GM10266 (cell line): Measurements from ENCODE around the gene NFATC2.

Source experiments
- DNase-seq: peaks from one replicate; pipeline ENCODE4 v3.0.0; 2012; ENCODE audit errors: extremely low spot score
- TF ChIP-seq, protein P1 (sequence below): IDR thresholded peaks from 2 replicates; pipeline ENCODE4 v1.5.1; 2012; ENCODE audit warnings: mild to moderate bottlenecking, low read depth; ENCODE audit not compliant: control insufficient read depth, insufficient read depth; ENCODE audit errors: missing control alignments

NFATC2 gene

DNA sequence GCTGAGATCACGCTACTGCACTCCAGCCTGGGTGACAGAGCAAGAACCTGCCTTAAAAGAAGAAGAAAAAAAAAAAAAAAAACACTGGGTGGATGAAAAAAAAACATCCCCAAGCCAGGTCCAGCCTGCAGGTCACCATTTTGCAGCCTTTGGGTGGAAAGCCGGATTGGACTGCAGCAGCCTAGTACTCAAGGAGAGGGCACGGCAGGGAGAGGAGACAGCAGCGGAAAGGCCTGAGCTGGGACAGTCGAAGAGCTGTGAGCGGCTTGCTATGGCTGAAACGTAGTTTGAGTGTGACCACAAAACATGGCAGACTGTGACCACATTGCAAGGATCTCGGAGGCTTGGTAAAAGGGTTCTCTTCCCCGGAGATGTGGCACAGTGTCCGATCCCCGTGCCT is 173.0 kb downstream of the NFATC2 start:
- TF ChIP-seq, protein P1, sequence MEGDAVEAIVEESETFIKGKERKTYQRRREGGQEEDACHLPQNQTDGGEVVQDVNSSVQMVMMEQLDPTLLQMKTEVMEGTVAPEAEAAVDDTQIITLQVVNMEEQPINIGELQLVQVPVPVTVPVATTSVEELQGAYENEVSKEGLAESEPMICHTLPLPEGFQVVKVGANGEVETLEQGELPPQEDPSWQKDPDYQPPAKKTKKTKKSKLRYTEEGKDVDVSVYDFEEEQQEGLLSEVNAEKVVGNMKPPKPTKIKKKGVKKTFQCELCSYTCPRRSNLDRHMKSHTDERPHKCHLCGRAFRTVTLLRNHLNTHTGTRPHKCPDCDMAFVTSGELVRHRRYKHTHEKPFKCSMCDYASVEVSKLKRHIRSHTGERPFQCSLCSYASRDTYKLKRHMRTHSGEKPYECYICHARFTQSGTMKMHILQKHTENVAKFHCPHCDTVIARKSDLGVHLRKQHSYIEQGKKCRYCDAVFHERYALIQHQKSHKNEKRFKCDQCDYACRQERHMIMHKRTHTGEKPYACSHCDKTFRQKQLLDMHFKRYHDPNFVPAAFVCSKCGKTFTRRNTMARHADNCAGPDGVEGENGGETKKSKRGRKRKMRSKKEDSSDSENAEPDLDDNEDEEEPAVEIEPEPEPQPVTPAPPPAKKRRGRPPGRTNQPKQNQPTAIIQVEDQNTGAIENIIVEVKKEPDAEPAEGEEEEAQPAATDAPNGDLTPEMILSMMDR = no peak
- DNase-seq = no peak

DNA sequence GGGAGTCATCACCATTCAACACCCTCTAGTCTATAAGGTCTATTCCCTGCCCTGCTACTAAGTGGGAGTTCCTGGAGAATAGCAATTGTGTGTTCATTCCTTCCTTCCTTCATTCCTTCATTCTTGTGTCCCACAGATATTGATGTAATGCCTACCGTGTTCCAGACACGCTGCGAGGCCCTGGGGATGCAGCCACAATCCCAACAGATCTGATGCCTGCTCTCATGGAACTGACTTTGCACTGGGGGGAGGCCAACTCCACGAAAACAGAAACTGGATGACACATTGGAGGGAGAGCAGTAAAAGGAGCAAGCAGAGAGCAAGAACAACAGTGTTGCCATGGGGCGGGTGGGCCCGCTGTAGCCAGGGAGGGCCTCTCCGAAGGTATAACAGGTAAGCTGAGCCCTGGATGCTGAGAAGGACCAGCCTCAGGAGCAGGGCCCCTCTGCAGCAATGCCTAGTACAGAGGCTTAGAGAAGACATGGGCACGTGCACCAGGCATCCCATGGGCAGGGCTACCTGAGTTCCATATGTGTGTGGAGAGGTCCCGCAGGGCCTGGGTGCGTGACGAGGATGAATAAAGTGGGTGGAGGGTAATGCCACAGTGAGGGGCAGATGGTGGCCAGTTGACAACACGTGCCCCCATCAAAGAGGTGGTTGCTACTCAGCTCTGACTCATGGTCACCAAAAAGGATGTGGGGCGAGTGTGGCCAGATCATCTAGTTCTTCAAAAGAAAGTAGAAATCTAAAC is 173.9 kb downstream of the NFATC2 start:
- TF ChIP-seq, protein P1 = no peak
- DNase-seq = no peak

DNA sequence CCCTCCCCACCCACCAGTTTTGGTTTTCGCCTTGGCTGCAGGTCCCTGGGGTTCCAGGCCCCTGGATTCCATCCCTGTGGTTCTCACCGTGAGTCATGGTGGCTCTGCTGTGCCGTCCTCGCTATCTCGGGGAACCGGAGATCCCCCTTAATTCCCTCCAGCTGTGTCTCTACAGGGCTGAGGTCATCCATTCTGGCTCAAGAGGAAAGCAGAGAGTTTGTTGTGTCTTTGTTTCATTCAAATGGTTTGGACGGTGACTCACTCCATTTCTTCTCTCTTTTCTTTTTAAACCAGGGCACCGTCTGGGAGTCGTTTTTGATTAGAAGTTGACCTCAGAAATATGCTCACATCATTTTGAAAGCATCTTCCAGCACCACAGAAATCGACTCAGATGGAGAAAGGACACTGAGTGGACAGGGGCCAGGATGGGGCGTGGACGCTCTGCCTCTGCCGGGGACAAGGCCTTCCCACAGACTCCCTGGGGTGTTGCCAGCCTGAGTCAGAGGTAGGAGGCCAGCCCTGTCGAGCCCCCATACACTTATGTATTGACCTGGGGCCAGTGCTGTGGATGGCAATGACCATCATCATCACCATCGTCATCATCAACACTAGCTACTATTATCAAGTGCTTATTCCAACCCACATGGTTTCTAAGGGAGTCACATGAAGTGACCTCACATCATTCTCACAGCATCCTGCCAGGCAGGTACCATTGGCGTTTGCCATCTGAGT is 176.2 kb downstream of the NFATC2 start:
- no peak for DNase-seq
- TF ChIP-seq, protein P1 = no peak

DNA sequence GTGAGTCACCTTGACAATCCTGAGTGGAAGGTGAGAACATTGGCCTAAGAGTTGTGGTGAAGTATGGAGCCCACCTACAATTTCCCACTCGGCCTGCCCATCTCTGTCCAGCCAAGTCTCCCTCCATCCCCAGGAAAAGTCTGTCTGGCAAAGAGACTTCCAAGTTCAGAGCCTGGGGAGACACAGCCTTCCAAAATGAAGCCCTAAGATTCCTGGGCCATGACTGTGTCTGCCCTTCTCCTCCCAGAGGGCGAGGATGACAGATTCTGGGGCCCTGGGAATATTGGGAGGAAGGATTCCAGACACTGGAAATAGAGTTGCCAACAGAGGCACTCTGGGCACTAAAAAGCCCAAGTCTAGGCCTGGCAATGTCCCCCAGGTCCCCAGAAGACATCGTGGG is 176.8 kb downstream of the NFATC2 start:
- DNase-seq = no peak
- TF ChIP-seq, protein P1 = no peak

DNA sequence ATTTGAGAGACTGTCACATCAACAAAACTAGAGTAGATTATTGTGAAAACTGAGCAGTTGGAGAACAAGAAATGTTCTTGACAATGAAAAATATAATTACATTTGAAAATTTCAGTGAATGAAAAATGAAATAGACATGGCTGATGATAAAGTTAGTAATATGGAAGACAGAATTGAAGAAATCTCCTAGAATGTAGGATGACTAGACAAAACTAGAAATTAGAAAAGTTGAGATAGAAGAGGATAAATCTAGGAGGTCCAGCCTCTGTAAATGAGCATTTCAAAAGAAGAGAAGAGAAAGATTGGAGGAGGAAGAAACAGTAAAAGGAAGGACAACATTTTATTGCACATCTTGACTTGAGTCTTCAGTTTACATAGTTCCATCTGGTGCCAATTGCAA is 178.7 kb downstream of the NFATC2 start:
- TF ChIP-seq, protein P1 = no peak
- no peak for DNase-seq

DNA sequence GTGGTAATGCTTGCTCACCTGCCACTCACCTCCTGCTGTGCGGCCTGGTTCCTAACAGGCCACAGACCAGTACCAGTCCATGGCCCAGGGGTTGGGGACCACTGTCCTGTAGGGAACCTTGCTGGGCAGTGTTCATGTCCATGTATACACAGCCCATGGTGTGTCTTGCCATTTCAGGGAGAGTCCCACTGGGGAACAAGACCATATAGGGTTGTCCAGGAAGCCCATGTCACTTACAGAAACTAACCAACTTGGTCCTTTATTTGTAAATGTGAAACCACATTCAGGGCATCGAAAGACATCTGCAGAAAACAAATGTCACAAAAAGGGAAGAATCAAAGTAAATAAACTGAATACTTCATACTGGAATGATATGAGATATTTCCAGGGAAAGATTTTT is 179.1 kb downstream of the NFATC2 start:
- no peak for DNase-seq
- TF ChIP-seq, protein P1 = no peak

DNA sequence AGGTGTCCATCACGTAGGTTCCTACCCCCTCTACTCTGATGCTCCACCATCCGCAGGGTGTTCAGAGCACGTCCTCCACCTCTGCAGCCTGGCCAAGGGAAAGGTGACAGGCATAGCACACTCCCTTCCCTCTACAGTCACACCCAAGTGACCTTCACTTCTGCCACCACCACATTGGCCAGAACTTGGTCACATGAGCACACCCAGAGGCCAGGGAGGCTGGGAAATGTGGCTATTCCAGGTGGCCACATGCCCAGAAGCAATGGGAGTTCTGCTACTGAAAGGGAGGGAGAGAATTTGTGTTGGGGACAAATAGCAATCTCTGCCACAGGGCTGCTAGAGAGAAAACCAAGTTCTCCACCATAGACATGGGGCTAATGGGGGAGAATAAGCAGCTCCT is 180.3 kb downstream of the NFATC2 start:
- DNase-seq = no peak
- TF ChIP-seq, protein P1 = no peak
